ENCODE measurements around the gene TEAD4.

DNA sequence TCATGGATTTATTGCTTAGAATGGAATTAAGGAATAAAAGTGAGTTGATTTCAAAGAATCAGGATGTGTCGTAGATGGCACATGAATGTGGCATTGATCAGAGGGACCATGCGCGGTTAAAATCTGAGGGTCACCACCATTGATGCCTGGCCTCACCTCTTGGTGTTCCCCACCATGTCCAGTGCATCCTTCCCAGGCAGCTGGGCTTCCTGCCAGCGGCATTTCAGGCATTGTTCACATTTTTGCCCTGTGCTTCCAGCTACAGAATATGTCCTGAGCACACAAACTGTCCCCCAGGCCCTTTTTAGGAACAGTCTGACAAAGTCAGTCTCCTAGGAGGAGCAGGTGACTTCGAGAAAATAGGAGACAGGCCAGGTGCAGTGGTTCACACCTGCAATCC lies 76.0 kb downstream of the TEAD4 start:
- TF ChIP-seq, protein P1, sequence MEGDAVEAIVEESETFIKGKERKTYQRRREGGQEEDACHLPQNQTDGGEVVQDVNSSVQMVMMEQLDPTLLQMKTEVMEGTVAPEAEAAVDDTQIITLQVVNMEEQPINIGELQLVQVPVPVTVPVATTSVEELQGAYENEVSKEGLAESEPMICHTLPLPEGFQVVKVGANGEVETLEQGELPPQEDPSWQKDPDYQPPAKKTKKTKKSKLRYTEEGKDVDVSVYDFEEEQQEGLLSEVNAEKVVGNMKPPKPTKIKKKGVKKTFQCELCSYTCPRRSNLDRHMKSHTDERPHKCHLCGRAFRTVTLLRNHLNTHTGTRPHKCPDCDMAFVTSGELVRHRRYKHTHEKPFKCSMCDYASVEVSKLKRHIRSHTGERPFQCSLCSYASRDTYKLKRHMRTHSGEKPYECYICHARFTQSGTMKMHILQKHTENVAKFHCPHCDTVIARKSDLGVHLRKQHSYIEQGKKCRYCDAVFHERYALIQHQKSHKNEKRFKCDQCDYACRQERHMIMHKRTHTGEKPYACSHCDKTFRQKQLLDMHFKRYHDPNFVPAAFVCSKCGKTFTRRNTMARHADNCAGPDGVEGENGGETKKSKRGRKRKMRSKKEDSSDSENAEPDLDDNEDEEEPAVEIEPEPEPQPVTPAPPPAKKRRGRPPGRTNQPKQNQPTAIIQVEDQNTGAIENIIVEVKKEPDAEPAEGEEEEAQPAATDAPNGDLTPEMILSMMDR (IDR thresholded peaks at IDR 0.05; ENCODE audit: low read depth, low read length): no peak
- no peak for TF ChIP-seq EZH2phosphoT487 (IDR thresholded peaks at IDR 0.05; ENCODE audit: low read depth)
